Measurements from ENCODE around the gene KSR2.

GRCh38 chr12:117818400-117818799 lies 150.4 kb downstream of the KSR2 start:
- TF ChIP-seq, protein P1, sequence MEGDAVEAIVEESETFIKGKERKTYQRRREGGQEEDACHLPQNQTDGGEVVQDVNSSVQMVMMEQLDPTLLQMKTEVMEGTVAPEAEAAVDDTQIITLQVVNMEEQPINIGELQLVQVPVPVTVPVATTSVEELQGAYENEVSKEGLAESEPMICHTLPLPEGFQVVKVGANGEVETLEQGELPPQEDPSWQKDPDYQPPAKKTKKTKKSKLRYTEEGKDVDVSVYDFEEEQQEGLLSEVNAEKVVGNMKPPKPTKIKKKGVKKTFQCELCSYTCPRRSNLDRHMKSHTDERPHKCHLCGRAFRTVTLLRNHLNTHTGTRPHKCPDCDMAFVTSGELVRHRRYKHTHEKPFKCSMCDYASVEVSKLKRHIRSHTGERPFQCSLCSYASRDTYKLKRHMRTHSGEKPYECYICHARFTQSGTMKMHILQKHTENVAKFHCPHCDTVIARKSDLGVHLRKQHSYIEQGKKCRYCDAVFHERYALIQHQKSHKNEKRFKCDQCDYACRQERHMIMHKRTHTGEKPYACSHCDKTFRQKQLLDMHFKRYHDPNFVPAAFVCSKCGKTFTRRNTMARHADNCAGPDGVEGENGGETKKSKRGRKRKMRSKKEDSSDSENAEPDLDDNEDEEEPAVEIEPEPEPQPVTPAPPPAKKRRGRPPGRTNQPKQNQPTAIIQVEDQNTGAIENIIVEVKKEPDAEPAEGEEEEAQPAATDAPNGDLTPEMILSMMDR (IDR thresholded peaks at IDR 0.05) = no peak
- TF ChIP-seq POLR2AphosphoS5 (IDR thresholded peaks at IDR 0.05; ENCODE audit: low read depth, low read length) (no peak), TCF7L2 (IDR thresholded peaks at IDR 0.05; ENCODE audit: low read depth, low read length) (no peak)
- TF ChIP-seq, protein P2, sequence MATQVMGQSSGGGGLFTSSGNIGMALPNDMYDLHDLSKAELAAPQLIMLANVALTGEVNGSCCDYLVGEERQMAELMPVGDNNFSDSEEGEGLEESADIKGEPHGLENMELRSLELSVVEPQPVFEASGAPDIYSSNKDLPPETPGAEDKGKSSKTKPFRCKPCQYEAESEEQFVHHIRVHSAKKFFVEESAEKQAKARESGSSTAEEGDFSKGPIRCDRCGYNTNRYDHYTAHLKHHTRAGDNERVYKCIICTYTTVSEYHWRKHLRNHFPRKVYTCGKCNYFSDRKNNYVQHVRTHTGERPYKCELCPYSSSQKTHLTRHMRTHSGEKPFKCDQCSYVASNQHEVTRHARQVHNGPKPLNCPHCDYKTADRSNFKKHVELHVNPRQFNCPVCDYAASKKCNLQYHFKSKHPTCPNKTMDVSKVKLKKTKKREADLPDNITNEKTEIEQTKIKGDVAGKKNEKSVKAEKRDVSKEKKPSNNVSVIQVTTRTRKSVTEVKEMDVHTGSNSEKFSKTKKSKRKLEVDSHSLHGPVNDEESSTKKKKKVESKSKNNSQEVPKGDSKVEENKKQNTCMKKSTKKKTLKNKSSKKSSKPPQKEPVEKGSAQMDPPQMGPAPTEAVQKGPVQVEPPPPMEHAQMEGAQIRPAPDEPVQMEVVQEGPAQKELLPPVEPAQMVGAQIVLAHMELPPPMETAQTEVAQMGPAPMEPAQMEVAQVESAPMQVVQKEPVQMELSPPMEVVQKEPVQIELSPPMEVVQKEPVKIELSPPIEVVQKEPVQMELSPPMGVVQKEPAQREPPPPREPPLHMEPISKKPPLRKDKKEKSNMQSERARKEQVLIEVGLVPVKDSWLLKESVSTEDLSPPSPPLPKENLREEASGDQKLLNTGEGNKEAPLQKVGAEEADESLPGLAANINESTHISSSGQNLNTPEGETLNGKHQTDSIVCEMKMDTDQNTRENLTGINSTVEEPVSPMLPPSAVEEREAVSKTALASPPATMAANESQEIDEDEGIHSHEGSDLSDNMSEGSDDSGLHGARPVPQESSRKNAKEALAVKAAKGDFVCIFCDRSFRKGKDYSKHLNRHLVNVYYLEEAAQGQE (IDR thresholded peaks at IDR 0.05; ENCODE audit: insufficient read depth in 1 of 2, low read depth in 2 of 2, low read length in 1 of 2) = no peak
